ENCODE measurements around the gene LDLRAD4. TPM values are rescaled to one million over a fixed set of nuclear protein-coding genes. Genes with fewer than 3 reads are reported as not detected.

The LDLRAD4 gene
- total RNA-seq, 1 experiment from 2014 or later, result 3.6 TPM

DNA sequence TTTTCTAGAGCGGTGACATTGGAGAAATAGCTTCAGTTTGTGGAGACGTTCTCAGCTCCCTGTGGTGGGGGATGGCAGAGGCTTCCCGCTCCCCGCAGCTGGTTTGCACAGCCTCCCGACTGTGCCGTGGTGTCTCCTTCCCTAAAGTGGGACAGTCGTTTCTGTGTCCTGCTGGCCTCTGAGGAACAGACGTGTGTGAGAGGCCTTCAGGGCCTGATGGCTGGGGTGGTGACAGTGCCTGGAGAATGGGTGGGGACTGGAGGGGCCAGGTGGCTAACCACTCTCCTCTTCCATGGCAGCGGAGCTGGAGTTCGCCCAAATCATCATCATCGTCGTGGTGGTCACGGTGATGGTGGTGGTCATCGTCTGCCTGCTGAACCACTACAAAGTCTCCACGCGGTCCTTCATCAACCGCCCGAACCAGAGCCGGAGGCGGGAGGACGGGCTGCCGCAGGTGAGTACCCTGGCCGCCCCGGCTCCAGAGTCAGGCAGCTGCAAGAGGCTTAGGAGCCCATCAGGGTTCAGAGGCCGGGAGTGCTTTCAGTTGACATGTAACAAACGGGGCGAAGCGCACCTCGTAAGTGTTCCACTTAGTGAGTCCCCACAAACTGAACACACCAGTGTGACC, 402.4 kb downstream of the LDLRAD4 start:
- CTCF ChIA-PET, result no interaction called here
- H3K27me3 ChIP-seq (replicated peaks; ENCODE audit: insufficient read depth, low read depth, low read length, poor library complexity), result no peaks in the 10 kb centered on the region
- POLR2A ChIA-PET (ENCODE audit: low non-redundant PET), result no interaction called here
- BruUV-seq (replicated peaks), result no TSS peak
- H3K9me3 ChIP-seq (ENCODE audit: low read depth, low read length, poor library complexity, severe bottlenecking), result no peaks in the 10 kb centered on the region
- H3K27ac ChIP-seq (ENCODE audit: low read depth, low read length, poor library complexity, severe bottlenecking), result no peak overlapping the region
- H3K4me3 ChIP-seq (ENCODE audit: low read depth, low read length, poor library complexity, severe bottlenecking), result no peak overlapping the region
- intact Hi-C loops (cut with micrococcal nuclease; ENCODE audit: unreplicated experiment), result no loop called here
- DNase-seq (ENCODE audit: low spot score), result peak; percentile 37
- TF ChIP-seq, protein P1, sequence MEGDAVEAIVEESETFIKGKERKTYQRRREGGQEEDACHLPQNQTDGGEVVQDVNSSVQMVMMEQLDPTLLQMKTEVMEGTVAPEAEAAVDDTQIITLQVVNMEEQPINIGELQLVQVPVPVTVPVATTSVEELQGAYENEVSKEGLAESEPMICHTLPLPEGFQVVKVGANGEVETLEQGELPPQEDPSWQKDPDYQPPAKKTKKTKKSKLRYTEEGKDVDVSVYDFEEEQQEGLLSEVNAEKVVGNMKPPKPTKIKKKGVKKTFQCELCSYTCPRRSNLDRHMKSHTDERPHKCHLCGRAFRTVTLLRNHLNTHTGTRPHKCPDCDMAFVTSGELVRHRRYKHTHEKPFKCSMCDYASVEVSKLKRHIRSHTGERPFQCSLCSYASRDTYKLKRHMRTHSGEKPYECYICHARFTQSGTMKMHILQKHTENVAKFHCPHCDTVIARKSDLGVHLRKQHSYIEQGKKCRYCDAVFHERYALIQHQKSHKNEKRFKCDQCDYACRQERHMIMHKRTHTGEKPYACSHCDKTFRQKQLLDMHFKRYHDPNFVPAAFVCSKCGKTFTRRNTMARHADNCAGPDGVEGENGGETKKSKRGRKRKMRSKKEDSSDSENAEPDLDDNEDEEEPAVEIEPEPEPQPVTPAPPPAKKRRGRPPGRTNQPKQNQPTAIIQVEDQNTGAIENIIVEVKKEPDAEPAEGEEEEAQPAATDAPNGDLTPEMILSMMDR (conservative IDR thresholded peaks at IDR 0.05; ENCODE audit: low read depth, low read length), result no peak
- TF ChIP-seq EZH2 (IDR thresholded peaks at IDR 0.05; ENCODE audit: borderline replicate concordance, low read depth, low read length, poor library complexity, severe bottlenecking), result no peak
- H3K36me3 ChIP-seq (ENCODE audit: insufficient read depth, low read length, poor library complexity, severe bottlenecking), result no peaks in the 10 kb centered on the region
- H3K4me1 ChIP-seq (ENCODE audit: insufficient read depth, low read length, poor library complexity, severe bottlenecking), result peaks cover 3% of the 10 kb centered on the region

DNA sequence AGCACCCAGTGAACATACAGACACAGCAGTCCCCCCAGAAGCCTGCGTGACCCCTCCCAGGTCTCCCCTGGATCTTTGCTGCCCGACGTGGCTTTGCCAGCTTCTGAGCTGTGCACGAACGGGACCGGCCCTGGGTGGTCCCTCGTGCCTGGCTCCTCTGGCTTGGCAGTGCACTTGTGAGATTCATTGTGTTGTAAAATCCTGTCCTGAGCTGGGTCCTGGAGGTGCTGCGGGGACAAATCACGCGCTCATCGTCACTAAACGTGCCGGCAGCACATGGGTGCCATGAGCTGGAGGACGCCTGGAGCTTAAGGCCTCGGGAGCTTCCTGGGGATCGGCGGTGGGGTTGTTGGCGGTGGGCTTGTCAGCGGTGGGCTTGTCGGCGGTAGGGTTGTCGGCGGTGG, 402.9 kb downstream of the LDLRAD4 start:
- Histone ChIP-seq H3K36me3 (ENCODE audit: insufficient read depth, low read length, poor library complexity, severe bottlenecking) (no peaks in the 10 kb centered on the region), H3K4me1 (ENCODE audit: insufficient read depth, low read length, poor library complexity, severe bottlenecking) (peaks cover 3% of the 10 kb centered on the region), H3K4me3 (ENCODE audit: low read depth, low read length, poor library complexity, severe bottlenecking) (no peak overlapping the region), H3K27ac (ENCODE audit: low read depth, low read length, poor library complexity, severe bottlenecking) (no peak overlapping the region), H3K9me3 (ENCODE audit: low read depth, low read length, poor library complexity, severe bottlenecking) (no peaks in the 10 kb centered on the region), H3K27me3 (replicated peaks; ENCODE audit: insufficient read depth, low read depth, low read length, poor library complexity) (no peaks in the 10 kb centered on the region)
- POLR2A ChIA-PET (ENCODE audit: low non-redundant PET), result no interaction called here
- no peak for DNase-seq (ENCODE audit: low spot score)
- CTCF ChIA-PET, result no interaction called here
- BruUV-seq (replicated peaks), result no TSS peak
- intact Hi-C loops (cut with micrococcal nuclease; ENCODE audit: unreplicated experiment), result no loop called here
- TF ChIP-seq EZH2 (IDR thresholded peaks at IDR 0.05; ENCODE audit: borderline replicate concordance, low read depth, low read length, poor library complexity, severe bottlenecking), result no peak
- TF ChIP-seq, protein P1 (conservative IDR thresholded peaks at IDR 0.05; ENCODE audit: low read depth, low read length), result no peak

DNA sequence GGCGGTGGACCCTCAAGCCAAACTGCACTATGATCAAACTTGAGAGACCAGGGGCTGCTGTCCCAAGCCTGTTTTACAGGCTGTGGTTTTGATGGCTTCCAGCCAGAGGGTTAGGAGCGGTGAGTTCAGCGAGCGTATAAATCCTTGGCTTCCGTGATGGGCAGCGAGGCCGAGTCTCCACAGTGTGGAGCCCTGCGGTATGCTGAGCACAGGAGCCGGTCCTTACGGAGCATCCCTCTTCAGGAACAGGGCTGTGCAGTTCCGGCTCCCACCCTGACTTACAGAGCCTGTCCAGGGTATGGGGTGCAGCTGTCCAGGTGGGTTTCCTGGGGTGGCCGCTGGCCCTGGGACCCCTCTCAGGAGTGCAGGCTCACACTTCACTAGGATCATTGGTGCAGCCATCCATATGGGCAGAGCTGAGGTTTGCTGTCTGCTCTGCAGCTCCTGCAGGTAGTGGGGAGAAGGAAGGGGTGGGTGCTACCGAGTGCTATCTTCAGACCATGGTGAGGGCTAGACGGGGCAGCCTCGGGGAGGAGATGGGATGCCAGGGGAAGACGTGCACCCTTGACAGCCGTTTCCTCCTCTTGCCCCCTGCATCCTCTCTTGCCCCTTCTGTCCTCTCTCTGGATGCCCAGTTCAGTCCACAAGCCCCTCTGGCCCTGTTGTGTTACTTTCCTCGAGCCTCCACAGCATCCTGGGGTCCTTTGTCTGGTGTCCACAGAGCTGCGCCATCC, 403.5 kb downstream of the LDLRAD4 start:
- ChIA-PET CTCF (no interaction called here), POLR2A (ENCODE audit: low non-redundant PET) (no interaction called here)
- Histone ChIP-seq H3K27me3 (replicated peaks; ENCODE audit: insufficient read depth, low read depth, low read length, poor library complexity) (no peaks in the 10 kb centered on the region), H3K9me3 (ENCODE audit: low read depth, low read length, poor library complexity, severe bottlenecking) (no peaks in the 10 kb centered on the region), H3K4me1 (ENCODE audit: insufficient read depth, low read length, poor library complexity, severe bottlenecking) (peaks cover 3% of the 10 kb centered on the region), H3K36me3 (ENCODE audit: insufficient read depth, low read length, poor library complexity, severe bottlenecking) (no peaks in the 10 kb centered on the region), H3K4me3 (ENCODE audit: low read depth, low read length, poor library complexity, severe bottlenecking) (no peak overlapping the region), H3K27ac (ENCODE audit: low read depth, low read length, poor library complexity, severe bottlenecking) (no peak overlapping the region)
- no peak for DNase-seq (ENCODE audit: low spot score)
- BruUV-seq (replicated peaks), result no TSS peak
- TF ChIP-seq EZH2 (IDR thresholded peaks at IDR 0.05; ENCODE audit: borderline replicate concordance, low read depth, low read length, poor library complexity, severe bottlenecking), result no peak
- TF ChIP-seq, protein P1 (conservative IDR thresholded peaks at IDR 0.05; ENCODE audit: low read depth, low read length), result no peak
- intact Hi-C loops (cut with micrococcal nuclease; ENCODE audit: unreplicated experiment), result no loop called here

Measured in A673 (cell line).